B cell (primary cell): Measurements from ENCODE around the gene NMT1. TPM values are rescaled to one million over a fixed set of nuclear protein-coding genes. Genes with fewer than 3 reads are reported as not detected.
A peak's percentile ranks its signal among the peaks of the same experiment; 100 is the strongest.

ENCODE experiments used
- ATAC-seq: fragments of 200-7000 bp; cut with Tn5 transposase; one replicate; pipeline ENCODE4 v1.10.0; 2021; ENCODE audit warnings: low read depth, mild to moderate bottlenecking, moderate number of reproducible peaks, moderate library complexity
- CTCF ChIA-PET: fragments of 350-600 bp; sonication (Branson Sonifier 250); formaldehyde crosslinking; loops from one replicate; lab custom pipeline; 2021; ENCODE audit warnings: antibody characterized with exemption, inconsistent platforms; lab: Charles Lee
- POLR2A ChIA-PET: fragments of 350-600 bp; sonication (Branson Sonifier 250); formaldehyde crosslinking; loops from one replicate; lab custom pipeline; 2021; ENCODE audit warnings: antibody characterized with exemption; lab: Charles Lee
- DNase-seq: peaks from one replicate; pipeline ENCODE4 v3.0.0; 2013
- H2AFZ ChIP-seq: 2 replicates; pipeline ENCODE4 v1.6.1; 2012; ENCODE audit warnings: mild to moderate bottlenecking, low read depth, low read length; ENCODE audit not compliant: insufficient read depth, poor library complexity, severe bottlenecking
- H3K27ac ChIP-seq, 2 donors: 1 replicate in 1 of 2; 2 replicates in 1 of 2; pipeline ENCODE4 v1.5.1; 2012 to 2013; ENCODE audit warnings: low read length in 2 of 2, mild to moderate bottlenecking in 2 of 2, moderate library complexity in 1 of 2
- H3K27me3 ChIP-seq, 4 experiments: fragments of 200-600 bp in 1 of 4; sonication (generic) in 1 of 4; replicated peaks in 1 of 4; 1 replicate in 2 of 4; 2 replicates in 2 of 4; pipeline versions ENCODE4 v1.6.1 to v1.7.0; 2013 to 2016; ENCODE audit warnings: low read length in 3 of 4, mild to moderate bottlenecking in 2 of 4, mixed read lengths in 1 of 4, moderate library complexity in 1 of 4; ENCODE audit not compliant: insufficient read depth in 4 of 4, control insufficient read depth in 3 of 4; ENCODE audit errors: control extremely low read depth in 1 of 4
- H3K36me3 ChIP-seq, 2 experiments: replicated peaks in 1 of 2; 1 replicate in 1 of 2; 2 replicates in 1 of 2; pipeline versions ENCODE4 v1.6.1 to v1.7.1; 2013; ENCODE audit warnings: low read length in 1 of 2; ENCODE audit not compliant: insufficient read depth in 2 of 2, control insufficient read depth in 1 of 2; ENCODE audit errors: control extremely low read depth in 1 of 2, extremely low read depth in 1 of 2
- H3K4me1 ChIP-seq, 2 donors: fragments of 200-600 bp in 1 of 2; sonication (generic) in 1 of 2; 1 replicate in 1 of 2; 2 replicates in 1 of 2; pipeline versions ENCODE4 v1.5.1 to v1.6.1; 2013 to 2017; ENCODE audit warnings: low read length in 2 of 2; ENCODE audit not compliant: control insufficient read depth in 2 of 2, insufficient read depth in 2 of 2
- H3K4me2 ChIP-seq: replicated peaks from 2 replicates; pipeline ENCODE3; 2012; ENCODE audit warnings: mild to moderate bottlenecking, low read depth, low read length; ENCODE audit not compliant: poor library complexity, severe bottlenecking
- H3K4me3 ChIP-seq, 5 experiments: fragments of 200-600 bp in 1 of 5; sonication (generic) in 1 of 5; 1 replicate in 3 of 5; 2 replicates in 2 of 5; pipeline versions ENCODE4 v1.5.1 to v1.7.0; 2011 to 2016; ENCODE audit warnings: low read length in 4 of 5, mild to moderate bottlenecking in 4 of 5, low read depth in 2 of 5, control low read depth in 1 of 5, moderate library complexity in 1 of 5; ENCODE audit not compliant: insufficient read depth in 1 of 5; ENCODE audit errors: control extremely low read depth in 1 of 5, extremely low read depth in 1 of 5
- H3K79me2 ChIP-seq: fragments of 200-600 bp; sonication (generic); one replicate; pipeline ENCODE4 v1.6.0; 2016; ENCODE audit warnings: low read length; ENCODE audit not compliant: control insufficient read depth, insufficient read depth
- H3K9ac ChIP-seq: fragments of 200-600 bp; sonication (generic); 2 replicates; pipeline ENCODE4 v1.6.1; 2017; ENCODE audit warnings: mild to moderate bottlenecking, low read length, moderate library complexity
- H3K9me3 ChIP-seq, 3 donors: one replicate each; pipeline versions ENCODE4 v1.6.1 to v1.7.1; 2013; ENCODE audit warnings: low read length in 2 of 3; ENCODE audit not compliant: control insufficient read depth in 2 of 3, insufficient read depth in 1 of 3; ENCODE audit errors: control extremely low read depth in 1 of 3
- H4K20me1 ChIP-seq: 2 replicates; pipeline ENCODE4 v1.6.0; 2012; ENCODE audit warnings: mild to moderate bottlenecking, low read length; ENCODE audit not compliant: insufficient read depth, control insufficient read depth, poor library complexity, severe bottlenecking
- H3K27ac Mint-ChIP-seq: one replicate; pipeline ENCODE4 v1.8.0; 2021; ENCODE audit warnings: mixed read lengths
- H3K27me3 Mint-ChIP-seq: one replicate; pipeline ENCODE4 v1.8.0; 2021; ENCODE audit warnings: mixed read lengths
- H3K4me1 Mint-ChIP-seq: one replicate; pipeline ENCODE4 v1.8.0; 2021; ENCODE audit warnings: mixed read lengths
- H3K4me3 Mint-ChIP-seq: one replicate; pipeline ENCODE4 v1.8.0; 2021; ENCODE audit warnings: mixed read lengths
- H3K9me3 Mint-ChIP-seq: one replicate; pipeline ENCODE4 v1.8.0; 2022; ENCODE audit warnings: mixed read lengths; ENCODE audit not compliant: insufficient read depth
- CTCF ChIP-seq: fragments of 200-600 bp; IDR thresholded peaks from one replicate; pipeline ENCODE4 v1.8.0; 2022; ENCODE audit warnings: antibody characterized with exemption, mild to moderate bottlenecking
- EZH2 ChIP-seq: IDR thresholded peaks from 2 replicates; pipeline ENCODE4 v1.6.1; 2012; ENCODE audit warnings: borderline replicate concordance, low read depth, mild to moderate bottlenecking, moderate library complexity, low read length; ENCODE audit not compliant: insufficient read depth, poor library complexity, severe bottlenecking
- WGBS: methylation state at CpG from one replicate; pipeline ENCODE4 v1.1.5; 2013; ENCODE audit warnings: missing lambda C conversion rate; ENCODE audit not compliant: insufficient coverage; 5-methylcytosine and 5-hydroxymethylcytosine counted together
- intact Hi-C: fragments of 100-400 bp; cut with micrococcal nuclease; formaldehyde crosslinking; loops from one replicate; pipeline ENCODE4 v1.10.0; 2022
- polyA plus RNA-seq: library from polyadenylated mRNA; depleted of rRNA; stranded (reverse); fragments of >200 nt; gene quantifications from 2 replicates; pipeline ENCODE4 v1.2.3, GENCODE V29; 2012
- total RNA-seq, 2 donors: library from RNA; stranded (reverse); fragments of 120-200 nt in 1 of 2; gene quantifications; 1 replicate in 1 of 2; 2 replicates in 1 of 2; pipeline versions ENCODE4 v1.2.3 to v1.2.4, GENCODE V29; 2013 to 2022

Gene NMT1
- total and polyA plus RNA-seq, 2 donors (not counting 1 experiment from before 2014, with no cell fraction given) = 30.1 to 134 TPM

GRCh38 chr17:45077643-45078042 lies 16.5 kb downstream of the NMT1 start:
- Mint-ChIP-seq H3K27me3 (no peaks in the 10 kb centered on the region), H3K27ac (peak overlapping the region; percentile 86), H3K4me3 (no peak overlapping the region), H3K4me1 (peaks cover 22% of the 10 kb centered on the region), H3K9me3 (no peaks in the 10 kb centered on the region)
- Histone ChIP-seq H2AFZ (no peak overlapping the region), H3K4me2 (peak overlapping the region; percentile 14), H3K9me3 (no peaks in the 10 kb centered on the region), H3K9ac (no peak overlapping the region), H4K20me1 (peaks cover 56% of the 10 kb centered on the region), H3K4me1 (peaks cover 16 to 24% of the 10 kb centered on the region in 2 donors), H3K79me2 (peaks cover 90% of the 10 kb centered on the region), H3K27me3 (no peaks in the 10 kb centered on the region), H3K27ac (peak overlapping the region; percentile 30 to 67), H3K36me3 (peaks cover 13 to 35% of the 10 kb centered on the region in 2 experiments), H3K4me3 (no peak overlapping the region)
- intact Hi-C loops = no loop called here
- peak; percentile 58 for ATAC-seq
- CTCF ChIA-PET = interaction anchor here (1.2 to 1.5 kb wide), 2 partner anchors 28 to 158 kb away, joined by 4 to 8 read pairs; no protein-coding TSS in a partner anchor
- peak; percentile 54 for DNase-seq
- WGBS = 16% methylated on average over 3 of the region's 3 CpGs
- POLR2A ChIA-PET = interaction anchor here (1.2 kb wide), 1 partner anchor 15 kb away, joined by 3 read pairs; no protein-coding TSS in a partner anchor
- TF ChIP-seq CTCF (no peak), EZH2 (no peak)

GRCh38 chr17:45081047-45081703 lies 20.1 kb downstream of the NMT1 start:
- Histone ChIP-seq H3K9me3 (no peaks in the 10 kb centered on the region), H3K4me3 (no peak overlapping the region), H3K4me2 (no peak overlapping the region), H4K20me1 (peaks cover 27% of the 10 kb centered on the region), H3K4me1 (peaks cover 16 to 21% of the 10 kb centered on the region in 2 donors), H3K27me3 (no peaks in the 10 kb centered on the region), H3K27ac (no peak overlapping the region), H2AFZ (no peak overlapping the region), H3K9ac (no peak overlapping the region), H3K36me3 (peaks cover 16 to 32% of the 10 kb centered on the region in 2 experiments), H3K79me2 (peaks cover 71% of the 10 kb centered on the region)
- 98% methylated on average over 5 of the region's 6 CpGs for WGBS
- ChIA-PET CTCF (no interaction called here), POLR2A (no interaction called here)
- H3K9me3 Mint-ChIP-seq = no peaks in the 10 kb centered on the region
- TF ChIP-seq EZH2 = no peak
- no peak for TF ChIP-seq CTCF
- no peaks in the 10 kb centered on the region for H3K27me3 Mint-ChIP-seq
- ATAC-seq (no peak), DNase-seq (no peak)
- H3K27ac Mint-ChIP-seq = no peak overlapping the region
- no peak overlapping the region for H3K4me3 Mint-ChIP-seq
- intact Hi-C loops = no loop called here
- peaks cover 20% of the 10 kb centered on the region for H3K4me1 Mint-ChIP-seq
